Activated CD8-positive, alpha-beta T cell treated with anti-CD3 and anti-CD28 coated beads, Interleukin-2, amount 10 ng/mL, durations not matched to agents 7 days and 5 days (primary cell): ENCODE results near the gene GUCY1A1. TPM values are rescaled to one million over a fixed set of nuclear protein-coding genes. Genes with fewer than 3 reads are reported as not detected.

Source experiments
- ATAC-seq: fragments of 150-1000 bp; cut with Tn5 transposase; one replicate; pipeline ENCODE4 v1.10.0; 2021; ENCODE audit warnings: moderate library complexity
- CTCF ChIA-PET: fragments of 350-600 bp; sonication (Branson Sonifier 250); formaldehyde crosslinking; loops from one replicate; lab custom pipeline; 2021; ENCODE audit warnings: antibody characterized with exemption; lab: Charles Lee
- POLR2A ChIA-PET: fragments of 350-600 bp; sonication (Branson Sonifier 250); formaldehyde crosslinking; loops from one replicate; lab custom pipeline; 2021; ENCODE audit warnings: antibody characterized with exemption; lab: Charles Lee
- DNase-seq: peaks from one replicate; pipeline ENCODE4 v3.0.0-alpha.2; 2020
- H3K27ac Mint-ChIP-seq: one replicate; pipeline ENCODE4 v1.8.0; 2021; ENCODE audit warnings: mild to moderate bottlenecking, mixed read lengths
- H3K27me3 Mint-ChIP-seq: one replicate; pipeline ENCODE4 v1.8.0; 2021; ENCODE audit warnings: low read depth, mixed read lengths
- H3K36me3 Mint-ChIP-seq: one replicate; pipeline ENCODE4 v1.8.0; 2021; ENCODE audit warnings: low read depth, mixed read lengths
- H3K4me1 Mint-ChIP-seq: one replicate; pipeline ENCODE4 v1.8.0; 2021; ENCODE audit warnings: low read depth, mixed read lengths
- H3K4me3 Mint-ChIP-seq: one replicate; pipeline ENCODE4 v1.8.0; 2021; ENCODE audit warnings: mild to moderate bottlenecking, mixed read lengths
- H3K9me3 Mint-ChIP-seq: one replicate; pipeline ENCODE4 v1.8.0; 2022; ENCODE audit warnings: mixed read lengths; ENCODE audit not compliant: insufficient read depth
- total RNA-seq, 2 experiments: library from RNA; stranded (reverse); gene quantifications; one replicate each; pipeline ENCODE4 v1.2.3, GENCODE V29; 2021

Gene GUCY1A1
- total RNA-seq, 2 experiments from 2014 or later = 0.21 to 0.24 TPM

DNA sequence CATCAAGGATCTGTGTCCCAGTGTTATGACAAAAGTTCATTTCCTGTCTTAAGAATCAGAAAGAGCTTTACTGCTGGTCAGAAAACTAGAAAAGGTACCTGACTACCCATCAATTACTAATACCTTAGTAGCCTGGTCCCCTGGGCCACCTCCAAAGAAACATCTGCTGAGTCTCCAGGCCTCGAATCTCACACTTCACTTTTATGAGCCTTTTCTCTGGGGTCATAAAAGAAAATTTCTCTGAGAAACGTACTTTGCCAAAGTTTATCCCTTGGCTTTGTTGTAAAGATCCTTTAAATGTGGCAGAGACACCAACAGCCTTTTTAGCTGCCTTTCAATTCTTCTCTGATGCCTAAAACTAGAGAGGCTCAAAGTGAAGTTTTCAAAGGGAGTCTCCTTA is 17.8 kb downstream of the GUCY1A1 start:
- no peaks in the 10 kb centered on the region for H3K36me3 Mint-ChIP-seq
- peaks cover 9% of the 10 kb centered on the region for H3K27me3 Mint-ChIP-seq
- H3K4me3 Mint-ChIP-seq = no peak overlapping the region
- no peaks in the 10 kb centered on the region for H3K4me1 Mint-ChIP-seq
- H3K9me3 Mint-ChIP-seq = no peaks in the 10 kb centered on the region
- no peak for ATAC-seq
- DNase-seq = no peak
- H3K27ac Mint-ChIP-seq = no peak overlapping the region
- ChIA-PET POLR2A (no interaction called here), CTCF (interaction anchor here (1.3 kb wide), 1 partner anchor 13 kb away, joined by 3 read pairs; no protein-coding TSS in a partner anchor)

DNA sequence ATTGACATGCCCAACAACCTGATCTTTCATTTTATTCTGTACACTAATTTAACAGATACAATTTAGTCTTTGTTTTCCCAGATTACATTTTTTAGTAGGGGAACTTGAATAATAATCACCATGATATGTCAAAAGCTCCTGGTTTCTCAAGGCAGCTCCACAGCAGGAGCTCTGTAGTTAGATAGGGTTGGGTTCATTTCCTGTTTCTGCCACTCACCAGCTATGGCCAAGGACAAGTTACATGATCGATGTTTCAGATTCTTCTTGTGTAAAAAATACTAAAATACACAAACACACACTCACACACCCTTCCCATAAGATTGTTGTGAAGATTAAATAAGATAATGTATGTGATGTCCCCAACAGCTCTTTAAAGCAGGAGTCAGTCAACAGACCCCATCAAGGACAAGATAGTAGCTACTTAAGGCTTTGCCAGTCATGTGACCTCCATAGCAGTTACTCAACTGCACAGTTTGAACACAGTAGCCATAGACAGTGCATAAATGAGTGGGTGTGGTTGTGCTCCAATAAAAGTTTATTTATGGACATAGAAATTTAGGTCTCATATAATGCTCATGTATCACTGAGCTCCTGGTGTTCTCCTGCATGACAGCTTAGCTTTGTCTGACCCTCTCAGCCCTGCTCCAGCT is 18.4 kb downstream of the GUCY1A1 start:
- ATAC-seq = no peak
- Mint-ChIP-seq H3K4me1 (no peaks in the 10 kb centered on the region), H3K27me3 (peaks cover 9% of the 10 kb centered on the region), H3K4me3 (no peak overlapping the region), H3K36me3 (no peaks in the 10 kb centered on the region), H3K9me3 (no peaks in the 10 kb centered on the region), H3K27ac (no peak overlapping the region)
- ChIA-PET POLR2A (no interaction called here), CTCF (interaction anchor here (1.3 kb wide), 1 partner anchor 12 kb away, joined by 3 read pairs; no protein-coding TSS in a partner anchor)
- DNase-seq = no peak

DNA sequence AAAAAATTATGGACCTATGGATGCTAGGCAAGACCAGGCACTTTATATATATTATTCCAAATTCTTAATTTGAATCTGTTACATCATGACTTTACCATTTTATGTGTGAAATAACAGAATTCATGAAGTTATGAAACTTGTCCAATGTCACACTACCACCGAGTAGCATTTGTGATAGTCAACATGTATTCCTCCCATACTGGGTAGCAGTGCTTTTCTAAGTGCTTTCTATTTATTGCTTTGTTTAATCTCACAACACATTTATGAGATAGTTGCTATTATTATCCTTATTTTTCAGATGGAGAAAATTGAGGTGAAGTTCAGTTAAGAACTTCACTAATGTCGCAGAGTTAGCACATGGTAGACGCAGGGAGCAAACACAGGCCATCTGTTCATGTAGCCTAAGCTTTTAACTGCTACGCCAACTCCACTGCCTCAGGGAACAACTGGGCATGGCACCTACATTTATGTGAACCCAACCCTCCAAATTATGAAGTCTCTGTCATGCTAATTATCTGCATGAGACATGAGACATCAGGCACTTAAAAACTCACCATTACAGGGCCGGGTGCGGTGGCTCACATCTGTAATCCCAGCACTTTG is 20.8 kb downstream of the GUCY1A1 start:
- no peak overlapping the region for H3K27ac Mint-ChIP-seq
- H3K36me3 Mint-ChIP-seq = no peaks in the 10 kb centered on the region
- no peak overlapping the region for H3K4me3 Mint-ChIP-seq
- DNase-seq = no peak
- H3K9me3 Mint-ChIP-seq = no peaks in the 10 kb centered on the region
- POLR2A ChIA-PET = no interaction called here
- CTCF ChIA-PET = interaction anchor here (0.9 kb wide), 1 partner anchor 158 kb away, joined by 3 read pairs; no protein-coding TSS in a partner anchor
- H3K27me3 Mint-ChIP-seq = peaks cover 10% of the 10 kb centered on the region
- no peaks in the 10 kb centered on the region for H3K4me1 Mint-ChIP-seq
- ATAC-seq = no peak

DNA sequence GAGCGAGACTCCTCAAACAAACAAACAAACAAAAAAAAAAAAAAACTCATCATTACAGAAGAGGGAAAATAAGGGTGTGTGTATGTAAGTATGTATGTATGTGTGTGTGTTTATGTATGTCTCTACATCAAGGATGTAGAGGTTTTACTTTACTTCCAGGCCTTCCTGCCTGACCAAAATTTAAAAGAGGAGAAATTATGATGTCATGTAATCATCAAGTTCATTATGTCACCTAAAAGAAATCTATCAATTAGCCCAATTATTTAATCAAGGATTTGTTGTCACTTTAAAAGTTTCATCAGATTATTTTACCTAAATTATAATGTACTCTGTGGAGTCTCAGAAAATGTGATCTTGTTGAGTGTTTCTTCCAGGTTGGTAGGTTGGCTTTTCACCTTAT is 21.6 kb downstream of the GUCY1A1 start:
- POLR2A ChIA-PET = no interaction called here
- CTCF ChIA-PET = no interaction called here
- Mint-ChIP-seq H3K27ac (no peak overlapping the region), H3K9me3 (no peaks in the 10 kb centered on the region), H3K27me3 (peaks cover 10% of the 10 kb centered on the region), H3K36me3 (no peaks in the 10 kb centered on the region), H3K4me1 (no peaks in the 10 kb centered on the region), H3K4me3 (no peak overlapping the region)
- ATAC-seq (no peak), DNase-seq (no peak)

DNA sequence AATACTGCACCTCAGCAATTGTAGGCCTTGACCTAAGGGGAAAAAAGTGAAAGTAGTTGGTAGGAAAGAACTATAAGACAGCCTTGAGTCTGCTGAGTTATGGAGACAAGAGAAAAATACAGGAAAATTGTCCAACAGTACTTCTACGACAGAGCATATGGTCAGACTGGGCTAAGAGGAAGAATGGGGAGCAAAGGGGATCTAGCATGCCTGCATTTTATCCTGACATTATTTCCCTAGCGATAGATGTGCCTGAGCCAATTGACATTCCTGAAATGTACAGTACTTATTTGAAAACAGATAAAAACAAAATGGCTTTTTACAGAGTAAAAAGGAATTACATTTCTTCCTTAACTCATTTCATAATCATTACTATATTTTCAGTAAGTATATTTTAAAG is 22.2 kb downstream of the GUCY1A1 start:
- Mint-ChIP-seq H3K9me3 (no peaks in the 10 kb centered on the region), H3K4me1 (no peaks in the 10 kb centered on the region), H3K4me3 (no peak overlapping the region), H3K27ac (no peak overlapping the region), H3K27me3 (peaks cover 8% of the 10 kb centered on the region), H3K36me3 (no peaks in the 10 kb centered on the region)
- ATAC-seq (no peak), DNase-seq (no peak)
- POLR2A ChIA-PET = no interaction called here
- CTCF ChIA-PET = no interaction called here

DNA sequence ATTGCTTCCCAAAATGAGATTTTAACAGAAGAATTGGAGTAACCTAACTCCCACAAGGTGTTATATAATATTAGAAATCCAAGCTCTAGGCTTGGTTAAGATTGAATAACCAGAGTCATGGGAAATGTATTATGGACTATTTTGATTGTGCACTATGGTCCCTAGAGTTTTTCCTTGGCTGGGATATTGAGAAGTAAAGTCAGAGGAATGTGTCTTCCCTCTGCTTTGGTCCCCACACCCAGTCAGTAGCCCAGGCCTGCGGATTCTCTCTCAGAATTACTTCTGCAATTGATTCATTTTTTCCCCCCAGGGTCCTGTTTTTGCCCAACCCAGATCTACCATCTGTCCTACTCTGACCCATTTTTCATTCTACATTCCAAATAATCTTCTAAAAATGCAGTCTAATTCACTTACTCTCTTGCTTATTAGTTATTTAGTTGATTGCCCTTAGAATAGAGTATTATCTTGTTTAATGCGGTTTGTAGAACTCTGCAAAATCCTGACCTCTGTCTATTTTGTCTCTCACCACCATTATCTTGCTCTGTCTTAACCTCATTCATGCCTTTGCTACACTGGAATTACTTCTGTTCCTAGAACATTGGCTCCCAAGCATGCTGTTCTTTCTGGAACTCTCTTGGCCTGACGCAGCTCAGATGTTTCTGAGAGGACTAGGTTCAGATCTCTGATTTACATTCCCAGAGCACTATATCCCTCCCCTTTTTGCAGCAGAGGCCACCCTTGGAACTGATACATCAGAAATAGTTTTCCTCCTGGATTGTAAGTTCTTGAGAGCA is 23.6 kb downstream of the GUCY1A1 start:
- ChIA-PET CTCF (interaction anchor here (1.0 kb wide), 1 partner anchor 97 kb away, joined by 3 read pairs; no protein-coding TSS in a partner anchor), POLR2A (no interaction called here)
- no peak for ATAC-seq
- Mint-ChIP-seq H3K36me3 (no peaks in the 10 kb centered on the region), H3K27ac (no peak overlapping the region), H3K4me1 (no peaks in the 10 kb centered on the region), H3K27me3 (peaks cover 8% of the 10 kb centered on the region), H3K4me3 (no peak overlapping the region), H3K9me3 (no peaks in the 10 kb centered on the region)
- no peak for DNase-seq

DNA sequence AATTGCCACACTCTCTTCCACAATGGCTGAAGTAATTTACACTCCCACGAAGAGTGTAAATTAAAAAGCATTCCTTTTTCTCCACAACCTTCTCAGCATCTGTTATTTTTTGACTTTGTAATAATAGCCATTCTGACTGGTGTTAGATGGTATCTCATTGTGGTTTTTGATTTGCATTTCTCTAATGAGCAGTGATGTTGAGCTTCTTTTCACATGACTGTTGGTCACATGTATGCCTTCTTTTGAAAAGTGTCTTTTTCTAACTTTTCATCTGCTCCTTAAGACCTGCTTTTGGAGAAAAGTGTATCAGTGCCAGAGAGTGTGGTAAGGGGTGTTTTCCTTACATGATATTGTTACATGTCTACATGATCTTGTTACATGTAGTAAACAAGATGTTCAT is 25.7 kb downstream of the GUCY1A1 start:
- ATAC-seq = no peak
- Mint-ChIP-seq H3K9me3 (no peaks in the 10 kb centered on the region), H3K4me3 (no peak overlapping the region), H3K4me1 (no peaks in the 10 kb centered on the region), H3K27me3 (peaks cover 10% of the 10 kb centered on the region), H3K27ac (no peak overlapping the region), H3K36me3 (no peaks in the 10 kb centered on the region)
- ChIA-PET CTCF (no interaction called here), POLR2A (no interaction called here)
- no peak for DNase-seq

DNA sequence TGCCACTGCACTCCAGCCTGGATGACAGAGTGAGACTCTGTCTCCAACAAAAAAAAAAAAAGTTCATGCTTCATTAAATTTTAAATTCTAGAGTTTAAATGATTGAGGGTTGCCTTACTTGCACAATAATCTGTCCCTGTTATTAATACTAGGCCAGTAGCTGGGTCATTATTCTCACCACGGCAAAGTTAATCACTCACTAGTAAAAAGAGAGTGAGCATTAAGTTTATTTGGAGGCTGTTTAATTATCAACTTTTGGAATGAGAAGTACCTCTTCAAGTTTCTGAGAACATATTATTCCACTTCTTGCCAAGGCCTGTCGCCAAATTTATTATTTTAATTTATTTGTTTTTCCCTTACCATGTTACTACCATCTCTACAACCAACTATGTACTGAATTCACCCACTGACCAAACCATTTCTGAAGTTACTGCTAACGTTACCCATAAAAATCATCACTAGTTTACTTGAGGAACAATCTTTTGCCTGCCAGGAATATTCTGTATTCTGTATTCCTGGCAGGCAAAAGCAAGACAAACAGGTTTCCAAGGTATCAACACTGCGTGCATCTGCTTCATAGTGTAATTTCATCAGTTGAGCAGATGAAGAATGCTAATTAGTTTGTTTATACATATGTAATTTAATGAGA is 26.5 kb downstream of the GUCY1A1 start:
- no peaks in the 10 kb centered on the region for H3K9me3 Mint-ChIP-seq
- peaks cover 10% of the 10 kb centered on the region for H3K27me3 Mint-ChIP-seq
- no peak for ATAC-seq
- CTCF ChIA-PET = no interaction called here
- no peak overlapping the region for H3K4me3 Mint-ChIP-seq
- H3K4me1 Mint-ChIP-seq = no peaks in the 10 kb centered on the region
- H3K27ac Mint-ChIP-seq = no peak overlapping the region
- no peaks in the 10 kb centered on the region for H3K36me3 Mint-ChIP-seq
- no peak for DNase-seq
- POLR2A ChIA-PET = interaction anchor here (0.7 kb wide), 1 partner anchor 168 kb away, joined by 5 read pairs; no protein-coding TSS in a partner anchor

DNA sequence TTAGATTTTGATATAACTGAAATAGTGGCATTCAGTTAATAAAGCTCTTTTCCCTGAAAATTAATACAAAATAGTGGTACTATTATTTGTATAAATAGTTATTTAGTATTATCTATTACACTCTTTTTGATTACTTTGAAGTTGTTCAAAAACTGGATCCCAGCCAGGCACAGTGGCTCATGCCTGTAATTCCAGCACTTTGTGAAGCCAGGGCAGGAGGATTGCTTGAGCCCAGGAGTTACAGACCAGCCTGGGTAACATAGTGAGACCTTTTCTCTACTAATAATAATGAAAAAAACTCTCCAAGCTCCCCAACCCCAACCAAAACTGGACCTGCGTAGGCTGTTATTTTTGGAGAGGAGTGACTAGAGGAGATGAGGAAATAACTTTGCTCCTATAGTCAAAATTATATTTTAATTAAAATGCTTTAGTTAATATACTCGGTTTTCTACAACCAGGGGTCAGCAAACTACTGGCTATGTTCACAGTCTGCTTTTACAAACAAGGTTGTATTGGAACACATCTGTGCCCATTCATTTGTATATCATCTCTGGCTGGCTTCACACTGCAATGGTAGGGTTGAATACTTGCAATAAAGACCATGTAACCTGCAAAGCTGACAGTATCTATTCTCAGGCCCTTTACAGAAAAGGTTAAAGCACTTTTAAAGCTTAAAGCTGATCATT is 27.6 kb downstream of the GUCY1A1 start:
- H3K4me1 Mint-ChIP-seq = no peaks in the 10 kb centered on the region
- ChIA-PET CTCF (no interaction called here), POLR2A (interaction anchor here (0.6 kb wide), 1 partner anchor 230 kb away, joined by 4 read pairs; no protein-coding TSS in a partner anchor)
- ATAC-seq (no peak), DNase-seq (no peak)
- no peak overlapping the region for H3K27ac Mint-ChIP-seq
- H3K27me3 Mint-ChIP-seq = peaks cover 10% of the 10 kb centered on the region
- H3K9me3 Mint-ChIP-seq = no peaks in the 10 kb centered on the region
- no peaks in the 10 kb centered on the region for H3K36me3 Mint-ChIP-seq
- H3K4me3 Mint-ChIP-seq = no peak overlapping the region

DNA sequence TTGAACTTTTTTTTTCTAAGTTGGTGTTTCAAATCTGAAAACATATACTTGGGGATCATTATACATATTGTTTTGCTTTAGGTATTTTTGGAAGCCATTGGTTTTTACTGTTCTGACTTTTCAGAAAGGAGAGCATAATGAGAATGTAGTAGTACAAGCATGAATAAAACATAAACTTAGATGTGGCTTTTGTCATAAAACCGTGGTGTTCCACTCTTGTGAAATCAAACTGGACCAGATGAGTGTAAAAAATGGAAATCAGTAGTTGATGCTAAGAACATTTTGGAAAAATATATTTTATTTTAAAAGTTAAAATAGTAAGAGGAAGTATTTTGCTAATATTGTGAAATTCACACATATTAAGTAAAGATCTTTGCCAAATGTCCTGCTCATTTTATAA is 29.6 kb downstream of the GUCY1A1 start:
- CTCF ChIA-PET = no interaction called here
- no peak for ATAC-seq
- POLR2A ChIA-PET = no interaction called here
- H3K36me3 Mint-ChIP-seq = no peaks in the 10 kb centered on the region
- H3K9me3 Mint-ChIP-seq = no peaks in the 10 kb centered on the region
- no peak for DNase-seq
- H3K27ac Mint-ChIP-seq = no peak overlapping the region
- H3K4me1 Mint-ChIP-seq = no peaks in the 10 kb centered on the region
- no peak overlapping the region for H3K4me3 Mint-ChIP-seq
- H3K27me3 Mint-ChIP-seq = peaks cover 6% of the 10 kb centered on the region

DNA sequence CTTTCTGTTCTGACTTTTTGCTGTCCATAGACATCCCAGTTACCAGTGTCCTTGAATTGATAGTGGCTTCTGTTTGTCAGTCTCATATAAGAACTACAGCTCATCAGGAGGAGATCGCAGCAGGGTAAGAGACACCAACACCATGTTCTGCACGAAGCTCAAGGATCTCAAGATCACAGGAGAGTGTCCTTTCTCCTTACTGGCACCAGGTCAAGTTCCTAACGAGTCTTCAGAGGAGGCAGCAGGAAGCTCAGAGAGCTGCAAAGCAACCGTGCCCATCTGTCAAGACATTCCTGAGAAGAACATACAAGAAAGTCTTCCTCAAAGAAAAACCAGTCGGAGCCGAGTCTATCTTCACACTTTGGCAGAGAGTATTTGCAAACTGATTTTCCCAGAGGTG is 30.1 kb downstream of the GUCY1A1 start:
- ChIA-PET POLR2A (no interaction called here), CTCF (interaction anchor here (1.1 kb wide), 1 partner anchor 12 kb away, joined by 3 read pairs; no protein-coding TSS in a partner anchor)
- Mint-ChIP-seq H3K27ac (no peak overlapping the region), H3K27me3 (peaks cover 7% of the 10 kb centered on the region), H3K36me3 (no peaks in the 10 kb centered on the region), H3K9me3 (no peaks in the 10 kb centered on the region), H3K4me3 (no peak overlapping the region), H3K4me1 (no peaks in the 10 kb centered on the region)
- ATAC-seq = no peak
- DNase-seq = no peak
